Endodermal cell (in vitro differentiated cells): ENCODE results near the gene SCOC. TPM values are rescaled to one million over a fixed set of nuclear protein-coding genes. Genes with fewer than 3 reads are reported as not detected.
A peak's percentile ranks its signal among the peaks of the same experiment; 100 is the strongest.

Experiments used
- DNase-seq: peaks from one replicate; pipeline ENCODE4 v3.0.0-alpha.2; 2017
- H3K27ac ChIP-seq: 2 replicates; pipeline ENCODE4 v1.5.1; 2013; ENCODE audit warnings: mild to moderate bottlenecking, low read depth, low read length, moderate library complexity
- H3K27me3 ChIP-seq: 2 replicates; pipeline ENCODE4 v1.6.1; 2013; ENCODE audit warnings: mild to moderate bottlenecking, low read length, moderate library complexity; ENCODE audit not compliant: insufficient read depth, control insufficient read depth, poor library complexity, severe bottlenecking
- H3K36me3 ChIP-seq: 2 replicates; pipeline ENCODE4 v1.7.0; 2013; ENCODE audit warnings: mild to moderate bottlenecking, low read length, moderate library complexity; ENCODE audit not compliant: control insufficient read depth, insufficient read depth
- H3K4me1 ChIP-seq: one replicate; pipeline ENCODE4 v1.7.0; 2013; ENCODE audit warnings: low read length; ENCODE audit not compliant: control insufficient read depth, insufficient read depth
- H3K4me3 ChIP-seq: 2 replicates; pipeline ENCODE4 v1.5.1; 2013; ENCODE audit warnings: mild to moderate bottlenecking, low read length, moderate library complexity
- H3K9ac ChIP-seq: 2 replicates; pipeline ENCODE4 v1.6.1; 2013; ENCODE audit warnings: mild to moderate bottlenecking, low read length, moderate library complexity; ENCODE audit not compliant: poor library complexity, severe bottlenecking; ENCODE audit errors: extremely low read depth
- H3K9me3 ChIP-seq: 2 replicates; pipeline ENCODE4 v1.6.1; 2013; ENCODE audit warnings: mild to moderate bottlenecking, low read length, moderate library complexity; ENCODE audit not compliant: control insufficient read depth
- H3K27ac Mint-ChIP-seq: 2 replicates; pipeline ENCODE4 v1.8.0; 2020; ENCODE audit warnings: mixed read lengths
- H3K27me3 Mint-ChIP-seq: 2 replicates; pipeline ENCODE4 v1.8.0; 2021; ENCODE audit warnings: mild to moderate bottlenecking, mixed read lengths; ENCODE audit not compliant: insufficient read depth
- H3K36me3 Mint-ChIP-seq: 2 replicates; pipeline ENCODE4 v1.8.0; 2020; ENCODE audit warnings: low read depth, mixed read lengths
- H3K4me1 Mint-ChIP-seq: 2 replicates; pipeline ENCODE4 v1.8.0; 2020; ENCODE audit warnings: mixed read lengths
- H3K4me3 Mint-ChIP-seq: 2 replicates; pipeline ENCODE4 v1.8.0; 2020; ENCODE audit warnings: mild to moderate bottlenecking, moderate library complexity, mixed read lengths
- H3K9me3 Mint-ChIP-seq: 2 replicates; pipeline ENCODE4 v1.8.0; 2020; ENCODE audit warnings: mild to moderate bottlenecking, mixed read lengths
- WGBS, 2 experiments: methylation state at CpG; one replicate each; pipeline versions ENCODE4 v1.1.5 to v1.1.7; 2013; ENCODE audit warnings: missing lambda C conversion rate in 2 of 2, mixed read lengths in 1 of 2; ENCODE audit not compliant: insufficient coverage in 1 of 2, insufficient read length in 1 of 2; 5-methylcytosine and 5-hydroxymethylcytosine counted together
- total RNA-seq, 2 donors: library from RNA; stranded (reverse); fragmentation: NEBNext Ultra II Directional in 1 of 2; extraction: Animal tissue kit (Norgen Biotek cat#: 25700) in 1 of 2; gene quantifications; 2 replicates in 1 of 2; 3 replicates in 1 of 2; pipeline ENCODE4 v1.2.1, GENCODE V29; 2021
- TF ChIP-seq, protein P1 (sequence below): fragments of 200-600 bp; sonication (generic); conservative IDR thresholded peaks from 2 replicates; pipeline ENCODE4 v1.5.0; 2021; ENCODE audit warnings: antibody characterized with exemption, mild to moderate bottlenecking

SCOC gene
- total RNA-seq, 2 donors from 2014 or later, result 60.8 to 79.9 TPM

DNA sequence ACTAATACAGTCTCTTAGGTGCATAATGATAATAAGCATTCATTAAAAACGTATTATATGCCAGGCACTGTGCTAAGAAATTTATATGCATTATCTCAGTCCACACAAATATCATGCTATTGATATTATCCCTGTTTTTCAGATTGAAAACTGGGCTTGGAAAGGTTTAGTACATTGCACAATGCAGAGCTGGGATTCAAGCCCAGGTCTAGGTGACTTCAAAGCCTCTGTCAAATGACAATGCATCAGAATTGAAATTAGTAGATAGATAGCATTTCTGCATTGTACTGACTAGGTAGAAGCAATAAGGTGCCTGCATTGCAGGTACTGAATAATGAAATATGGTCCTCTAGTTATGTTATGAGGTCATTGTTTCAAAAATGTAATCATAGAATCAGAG is 18.2 kb upstream of the SCOC start:
- no peaks in the 10 kb centered on the region for H3K27me3 Mint-ChIP-seq
- 91% methylated on average over 1 of the region's 1 CpG; no CpG with 5 or more reads in 1 of the 2 experiments for WGBS, 2 experiments
- no peak overlapping the region for H3K27ac Mint-ChIP-seq

DNA sequence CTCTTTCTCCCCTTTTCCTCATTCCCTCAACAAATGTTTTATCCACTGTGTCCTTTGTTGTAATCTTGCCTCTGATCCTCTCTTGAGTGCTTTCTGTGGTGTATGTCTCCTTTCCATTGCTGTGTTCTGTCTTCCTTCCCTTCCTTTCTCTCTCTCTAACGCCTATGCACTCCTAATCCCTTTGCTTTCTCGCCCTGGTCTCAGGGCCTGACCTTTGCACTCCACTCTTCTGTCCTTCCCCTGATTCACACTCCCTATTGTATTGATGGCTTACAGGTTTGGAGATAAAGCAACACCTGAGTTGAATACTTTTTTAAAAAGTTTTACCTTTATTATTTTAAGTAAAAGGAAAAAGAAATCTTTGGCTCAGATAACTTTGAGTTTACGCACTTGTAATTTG is 15.6 kb upstream of the SCOC start:
- peak; percentile 54 for DNase-seq
- peaks cover 35% of the 10 kb centered on the region for H3K4me1 Mint-ChIP-seq
- H3K27ac ChIP-seq, result no peak overlapping the region
- H3K9me3 Mint-ChIP-seq, result no peaks in the 10 kb centered on the region
- H3K9ac ChIP-seq, result no peak overlapping the region
- no peaks in the 10 kb centered on the region for H3K36me3 ChIP-seq
- H3K27ac Mint-ChIP-seq, result peak overlapping the region; percentile 37
- H3K9me3 ChIP-seq, result no peaks in the 10 kb centered on the region
- no peaks in the 10 kb centered on the region for H3K36me3 Mint-ChIP-seq
- peaks cover 6% of the 10 kb centered on the region for H3K4me1 ChIP-seq
- H3K27me3 ChIP-seq, result no peaks in the 10 kb centered on the region
- H3K4me3 ChIP-seq, result peak overlapping the region; percentile 26
- TF ChIP-seq, protein P1, sequence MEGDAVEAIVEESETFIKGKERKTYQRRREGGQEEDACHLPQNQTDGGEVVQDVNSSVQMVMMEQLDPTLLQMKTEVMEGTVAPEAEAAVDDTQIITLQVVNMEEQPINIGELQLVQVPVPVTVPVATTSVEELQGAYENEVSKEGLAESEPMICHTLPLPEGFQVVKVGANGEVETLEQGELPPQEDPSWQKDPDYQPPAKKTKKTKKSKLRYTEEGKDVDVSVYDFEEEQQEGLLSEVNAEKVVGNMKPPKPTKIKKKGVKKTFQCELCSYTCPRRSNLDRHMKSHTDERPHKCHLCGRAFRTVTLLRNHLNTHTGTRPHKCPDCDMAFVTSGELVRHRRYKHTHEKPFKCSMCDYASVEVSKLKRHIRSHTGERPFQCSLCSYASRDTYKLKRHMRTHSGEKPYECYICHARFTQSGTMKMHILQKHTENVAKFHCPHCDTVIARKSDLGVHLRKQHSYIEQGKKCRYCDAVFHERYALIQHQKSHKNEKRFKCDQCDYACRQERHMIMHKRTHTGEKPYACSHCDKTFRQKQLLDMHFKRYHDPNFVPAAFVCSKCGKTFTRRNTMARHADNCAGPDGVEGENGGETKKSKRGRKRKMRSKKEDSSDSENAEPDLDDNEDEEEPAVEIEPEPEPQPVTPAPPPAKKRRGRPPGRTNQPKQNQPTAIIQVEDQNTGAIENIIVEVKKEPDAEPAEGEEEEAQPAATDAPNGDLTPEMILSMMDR, result no peak
- no peak overlapping the region for H3K4me3 Mint-ChIP-seq
- 41 to 46% methylated on average over 2 to 3 of the region's 3 CpGs for WGBS, 2 experiments
- peaks cover 5% of the 10 kb centered on the region for H3K27me3 Mint-ChIP-seq

More for the DNA sequence above, 18.2 kb upstream of the SCOC start:
- Mint-ChIP-seq H3K9me3 (no peaks in the 10 kb centered on the region), H3K36me3 (no peaks in the 10 kb centered on the region), H3K4me3 (no peak overlapping the region), H3K4me1 (peaks cover 53% of the 10 kb centered on the region)
- Histone ChIP-seq H3K4me3 (no peak overlapping the region), H3K9ac (no peak overlapping the region), H3K4me1 (peaks cover 12% of the 10 kb centered on the region), H3K9me3 (no peaks in the 10 kb centered on the region), H3K27ac (no peak overlapping the region), H3K27me3 (no peaks in the 10 kb centered on the region), H3K36me3 (no peaks in the 10 kb centered on the region)
- no peak for DNase-seq
- TF ChIP-seq, protein P1, result no peak

DNA sequence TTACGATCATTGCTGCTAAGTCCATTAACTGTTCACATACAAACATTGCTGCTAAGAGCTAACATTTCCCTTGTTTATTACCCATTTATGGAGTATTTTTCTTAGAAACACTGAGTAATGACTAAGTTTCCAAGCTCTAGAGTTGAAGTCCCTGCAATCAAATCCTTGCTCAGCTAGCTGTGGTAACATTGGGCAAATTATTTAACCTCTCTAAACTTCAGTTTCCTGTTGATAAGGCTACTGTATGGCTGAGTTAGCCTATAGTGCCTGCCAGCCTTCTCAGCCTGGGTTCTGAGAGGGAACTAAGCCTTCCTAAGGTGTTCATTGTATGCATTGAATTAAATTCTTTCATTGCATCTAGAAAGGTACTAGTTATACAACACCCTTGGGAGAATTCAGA is 15.2 kb upstream of the SCOC start:
- no peaks in the 10 kb centered on the region for H3K27me3 ChIP-seq
- Mint-ChIP-seq H3K9me3 (no peaks in the 10 kb centered on the region), H3K36me3 (no peaks in the 10 kb centered on the region), H3K4me1 (peaks cover 35% of the 10 kb centered on the region), H3K27ac (peak overlapping the region; percentile 56), H3K27me3 (peaks cover 6% of the 10 kb centered on the region), H3K4me3 (no peak overlapping the region)
- WGBS, 2 experiments, result 8% methylated on average over 1 of the region's 1 CpG; no CpG with 5 or more reads in 1 of the 2 experiments
- H3K9ac ChIP-seq, result no peak overlapping the region
- H3K4me1 ChIP-seq, result peaks cover 6% of the 10 kb centered on the region
- H3K9me3 ChIP-seq, result no peaks in the 10 kb centered on the region
- TF ChIP-seq, protein P1, result no peak
- H3K4me3 ChIP-seq, result peak overlapping the region; percentile 26
- H3K27ac ChIP-seq, result no peak overlapping the region
- no peaks in the 10 kb centered on the region for H3K36me3 ChIP-seq
- no peak for DNase-seq
